GM04503 (cell line): ENCODE measurements around the gene SNX19.

ENCODE experiments used
- DNase-seq: peaks from one replicate; pipeline ENCODE4 v3.0.0-alpha.2; 2012; ENCODE audit warnings: low read depth

The SNX19 gene

GRCh38 chr11:130840679-130841078 lies 75.6 kb downstream of the SNX19 start:
- DNase-seq, result no peak

GRCh38 chr11:130839981-130840666 lies 76.2 kb downstream of the SNX19 start:
- DNase-seq, result peak; percentile 42

GRCh38 chr11:130837194-130837593 lies 79.1 kb downstream of the SNX19 start:
- no peak for DNase-seq

- DNase-seq, result no peak
Measured at GRCh38 chr11:130834886-130835285, 81.4 kb downstream of the SNX19 start.

GRCh38 chr11:130832566-130833425 lies 83.5 kb downstream of the SNX19 start:
- no peak for DNase-seq

GRCh38 chr11:130831976-130832375 lies 84.3 kb downstream of the SNX19 start:
- DNase-seq, result no peak

GRCh38 chr11:130831506-130831905 lies 84.8 kb downstream of the SNX19 start:
- DNase-seq, result no peak

- no peak for DNase-seq
Measured at GRCh38 chr11:130830566-130830965, 85.7 kb downstream of the SNX19 start.

GRCh38 chr11:130829920-130830511 lies 86.3 kb downstream of the SNX19 start:
- DNase-seq, result no peak

GRCh38 chr11:130828741-130829140 lies 87.5 kb downstream of the SNX19 start:
- DNase-seq, result no peak

- no peak for DNase-seq
Measured at GRCh38 chr11:130827451-130828377, 88.6 kb downstream of the SNX19 start.

GRCh38 chr11:130826572-130826971 lies 89.7 kb downstream of the SNX19 start:
- no peak for DNase-seq

- no peak for DNase-seq
Measured at GRCh38 chr11:130825983-130826382, 90.3 kb downstream of the SNX19 start.

GRCh38 chr11:130825561-130825960 lies 90.7 kb downstream of the SNX19 start:
- no peak for DNase-seq
